DMS153 treated with DMSO at 0.1 percent for 48 hours (cell line): ENCODE results near the gene GLB1L.
"Not testable (repeated sequence)": the region's sequence is repeated elsewhere in the genome, so short reads cannot be mapped to it uniquely, and the experiment has no call there.

Experiments used
- DNase-seq: peaks from one replicate; lab custom pipeline; 2025; ENCODE audit not compliant: unreplicated experiment; lab: John Stamatoyannopoulos, UW

GLB1L gene

GRCh38 chr2:219245148-219245898 is at the start of gene GLB1L, which contains the start of gene STK16:
Gene GLB1L, minus strand, starts transcription at chr2:219245444. Its CDS starts 1,871 bp downstream, at chr2:219243573.
Gene STK16, plus strand, starts transcription at chr2:219245479. Its CDS starts 521 bp downstream, at chr2:219246000.
- peak; percentile 54 for DNase-seq

DNA sequence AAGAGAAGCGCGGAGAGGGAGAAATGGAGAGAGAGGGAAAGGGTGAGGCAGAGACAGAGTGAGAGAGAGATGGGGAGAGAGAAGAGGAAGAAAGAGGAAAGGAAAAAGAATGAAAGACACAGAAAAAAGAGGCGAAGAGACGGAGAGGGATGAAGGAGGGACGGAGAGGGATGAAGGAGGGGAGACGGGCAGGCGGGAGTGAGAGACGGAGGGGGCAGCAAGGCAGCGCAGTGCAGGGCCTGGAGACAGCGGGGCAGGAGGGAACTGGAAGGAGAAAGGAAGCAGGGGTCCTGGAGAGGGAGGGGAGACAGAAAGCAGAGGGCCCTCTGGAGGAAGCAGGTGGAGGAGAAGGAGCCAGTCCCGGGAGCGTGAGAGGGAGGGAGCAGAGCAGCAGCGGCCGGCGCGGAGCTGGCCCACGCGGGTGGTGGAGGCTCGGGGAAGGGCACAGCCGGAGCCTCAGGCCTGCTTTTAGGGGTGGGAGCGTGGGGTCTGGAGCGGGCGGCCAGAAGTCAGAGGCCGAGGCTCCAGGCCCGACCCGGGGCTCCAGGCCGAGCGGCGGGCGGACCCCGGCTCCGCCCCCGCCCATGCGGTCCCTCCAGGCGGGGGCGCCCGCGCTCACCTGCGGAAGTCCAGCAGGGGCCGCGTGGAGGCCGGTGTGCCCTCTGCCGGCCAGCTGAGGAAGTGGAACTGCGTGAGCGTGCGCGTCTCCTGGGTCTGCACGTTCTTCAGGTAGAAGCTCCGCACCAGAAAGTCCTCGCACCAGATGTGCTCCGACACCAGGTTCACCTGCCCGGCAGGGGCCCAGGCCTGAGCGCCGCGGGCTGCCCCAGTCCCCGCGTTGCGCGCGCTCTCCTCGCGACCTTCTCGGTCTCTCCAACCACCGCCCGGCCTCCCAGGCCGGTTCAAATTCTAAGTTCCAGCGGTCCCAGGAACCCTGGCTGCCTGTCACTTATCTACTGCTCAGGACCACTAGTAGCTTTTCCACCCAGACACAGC is 49.4 kb upstream of the GLB1L start:
- DNase-seq: peak; percentile 73

GRCh38 chr2:219293736-219294231 is 48.5 kb upstream of the GLB1L start:
- DNase-seq: no peak

DNA sequence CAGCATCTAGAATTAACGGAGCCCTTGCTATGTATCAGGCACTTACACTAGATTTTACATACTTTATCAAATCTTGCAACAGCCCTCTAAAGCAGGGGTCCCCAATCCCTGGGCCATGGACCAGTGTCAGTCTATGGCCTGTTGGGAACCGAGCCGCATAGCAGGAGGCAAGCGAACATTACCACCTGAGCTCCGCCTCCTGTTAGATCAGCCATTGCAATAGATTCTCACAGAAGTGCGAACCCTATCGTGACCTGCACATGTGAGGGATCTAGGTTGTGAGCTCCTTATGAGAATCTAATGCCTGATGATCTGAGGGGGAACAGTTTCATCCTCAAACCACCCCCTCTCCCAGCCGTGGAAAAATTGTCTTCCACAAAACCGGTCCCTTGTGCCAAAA is 47.4 kb upstream of the GLB1L start:
- no peak for DNase-seq

DNA sequence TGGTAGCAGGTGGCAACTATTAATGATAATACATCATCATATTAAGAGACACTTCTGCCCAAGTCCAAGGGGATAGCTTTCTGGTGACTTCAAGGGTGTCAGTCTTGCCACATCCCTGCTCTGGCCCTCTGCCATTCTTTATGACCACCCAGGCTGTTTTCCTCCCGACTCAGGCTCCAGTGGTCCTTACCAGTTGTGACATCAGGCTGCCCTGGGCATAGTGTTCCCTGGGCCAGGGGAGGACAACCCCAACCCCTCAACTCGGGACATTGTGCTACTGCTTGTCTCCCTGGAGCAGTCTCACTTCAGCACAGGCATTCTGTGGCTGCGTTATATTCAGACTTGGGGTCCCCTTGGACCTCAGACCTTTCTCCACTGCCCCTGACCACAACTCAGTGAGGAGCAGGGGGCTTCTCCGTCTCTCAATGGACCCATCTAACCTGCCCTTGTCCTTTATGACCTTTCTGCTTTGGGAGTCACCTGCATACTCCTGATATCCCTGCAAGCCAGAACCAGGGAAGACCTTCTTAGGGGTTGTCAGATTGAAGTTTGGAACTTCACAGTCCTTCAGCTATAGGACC is 46.8 kb upstream of the GLB1L start:
- no peak for DNase-seq

GRCh38 chr2:219291394-219291793 is 46.1 kb upstream of the GLB1L start:
- DNase-seq: no peak

DNA sequence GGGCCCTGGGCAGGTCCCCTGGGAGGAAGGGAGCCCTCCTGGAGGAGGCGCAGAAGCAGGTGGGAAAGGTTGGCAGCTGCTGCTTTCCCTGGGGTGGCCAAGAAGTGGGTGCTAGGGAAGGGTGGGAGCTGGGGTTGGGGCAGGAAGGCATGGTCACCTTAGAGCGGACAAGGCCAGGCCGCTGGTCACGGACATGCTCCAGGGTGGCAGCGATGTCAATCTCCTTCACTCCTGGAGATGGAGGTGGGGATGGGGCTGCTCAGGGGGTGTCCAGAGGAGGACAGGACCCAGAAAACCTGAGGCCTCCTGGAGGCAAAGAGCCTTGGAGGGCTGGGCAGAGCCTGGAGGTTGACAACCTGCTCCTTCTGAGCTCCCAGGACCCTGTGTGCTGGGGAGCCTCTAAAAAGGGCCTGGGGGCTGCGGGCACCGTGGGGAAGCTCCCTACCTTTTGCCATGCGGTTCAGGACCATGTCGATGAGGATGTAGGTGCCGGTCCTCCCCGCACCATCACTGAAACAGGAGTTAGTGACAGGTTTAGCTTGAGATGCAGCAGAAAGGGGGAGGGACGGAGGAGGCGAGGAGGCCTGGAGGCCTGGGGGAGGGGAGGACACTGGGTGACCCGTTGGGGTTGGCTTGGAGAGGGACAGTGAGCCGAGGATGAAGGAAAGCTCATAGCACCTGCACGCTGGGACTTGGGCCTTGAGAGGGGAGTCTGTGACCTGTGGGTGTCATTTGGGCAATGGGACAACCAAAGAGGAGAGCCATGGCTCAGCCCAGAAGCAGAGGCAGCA is 45.3 kb upstream of the GLB1L start:
- no peak for DNase-seq

DNA sequence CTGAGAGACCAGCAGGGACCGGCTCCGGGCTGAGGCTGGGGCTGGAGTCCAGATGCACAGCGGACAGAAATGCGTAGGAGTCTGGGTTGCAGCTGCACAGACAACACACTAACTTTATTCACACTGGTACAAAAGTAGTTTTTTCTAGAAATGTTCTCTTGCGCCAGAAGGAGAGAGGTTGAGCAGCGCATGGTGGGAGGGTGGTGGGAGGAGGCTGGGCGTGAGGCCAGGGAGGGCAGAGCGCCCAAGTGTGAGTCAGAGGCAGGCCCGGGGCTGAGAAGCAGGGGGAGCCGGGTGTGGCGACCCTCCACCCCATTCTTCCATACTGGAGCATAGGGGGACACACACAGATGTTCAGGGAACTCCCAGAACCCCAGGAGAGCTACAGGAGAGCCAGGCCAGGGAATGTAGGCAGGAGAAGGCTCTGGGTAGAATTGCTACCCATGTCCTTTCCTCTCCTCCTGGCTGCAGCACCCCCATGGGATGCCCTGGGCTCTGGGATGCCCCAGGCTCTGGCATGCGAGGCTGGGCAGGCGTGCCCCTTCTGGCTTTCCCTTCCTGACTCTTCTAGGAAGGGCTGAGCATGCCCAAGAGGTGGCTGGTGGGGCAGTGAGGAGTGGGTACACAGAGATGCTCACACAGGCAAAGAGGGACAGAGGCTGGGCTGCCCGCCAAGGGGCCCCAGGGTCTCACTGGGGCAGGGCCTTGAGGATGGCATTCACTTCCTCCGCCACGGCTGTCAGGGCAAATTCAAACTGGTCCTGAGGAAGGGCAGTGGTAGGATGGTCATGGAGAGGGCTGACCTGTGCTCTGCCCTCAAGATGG is 44.5 kb upstream of the GLB1L start:
- DNase-seq: no peak

GRCh38 chr2:219289195-219289536 is 43.9 kb upstream of the GLB1L start:
- DNase-seq: no peak

GRCh38 chr2:219287580-219288265 is 42.5 kb upstream of the GLB1L start:
- DNase-seq: no peak

- not testable (repeated sequence) for DNase-seq
Observed at GRCh38 chr2:219287116-219287440, 41.8 kb upstream of the GLB1L start.

- no peak for DNase-seq
Observed at GRCh38 chr2:219286436-219287115, 41.3 kb upstream of the GLB1L start.

- DNase-seq: no peak
Observed at GRCh38 chr2:219285894-219286425, 40.7 kb upstream of the GLB1L start.

GRCh38 chr2:219285373-219285735 is 40.1 kb upstream of the GLB1L start:
- no peak for DNase-seq

DNA sequence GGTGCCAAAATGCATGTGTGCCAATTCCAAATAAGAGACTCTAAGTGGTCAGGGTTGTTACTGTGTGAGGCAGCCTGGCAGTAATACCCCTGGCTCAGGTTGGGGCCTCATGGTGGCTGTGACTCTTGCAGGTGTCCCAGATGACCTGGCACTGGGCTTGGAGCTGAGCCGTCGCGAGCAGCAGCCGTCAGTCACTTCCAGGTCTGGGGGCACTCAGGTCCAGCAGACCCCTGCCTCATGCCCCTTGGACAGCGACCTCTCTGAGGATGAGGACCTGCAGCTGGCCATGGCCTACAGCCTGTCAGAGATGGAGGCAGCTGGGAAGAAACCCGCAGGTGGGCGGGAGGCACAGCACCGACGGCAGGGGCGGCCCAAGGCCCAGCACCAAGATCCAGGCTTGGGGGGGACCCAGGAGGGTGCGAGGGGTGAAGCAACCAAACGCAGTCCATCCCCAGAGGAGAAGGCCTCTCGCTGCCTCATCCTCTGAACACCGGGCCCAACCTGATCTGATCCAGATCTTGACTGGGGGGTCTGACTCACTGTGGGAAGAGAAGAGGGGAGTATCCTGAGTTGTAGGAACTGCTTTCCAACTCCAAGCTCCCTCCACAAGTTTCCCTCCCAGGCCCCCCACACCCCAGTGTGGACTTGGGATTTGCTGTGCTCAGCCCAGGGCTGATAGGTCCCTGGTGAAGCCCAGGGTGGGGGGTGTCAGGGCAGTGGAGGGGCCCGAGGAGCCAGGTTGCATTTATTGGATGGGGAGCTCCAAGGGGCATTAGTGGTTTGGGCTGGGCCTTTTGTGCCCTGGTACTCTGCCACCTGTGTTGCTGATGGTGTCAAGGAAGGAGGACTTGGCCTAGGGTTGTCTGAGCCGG is 39.5 kb upstream of the GLB1L start:
- no peak for DNase-seq

GRCh38 chr2:219282943-219283581 is 37.8 kb upstream of the GLB1L start:
- no peak for DNase-seq

- no peak for DNase-seq
Observed at GRCh38 chr2:219282375-219282774, 37.1 kb upstream of the GLB1L start.
